ENCODE data around the gene MC1R.
A peak's percentile ranks its signal among the peaks of the same experiment; 100 is the strongest.
"Not testable (repeated sequence)": the region's sequence is repeated elsewhere in the genome, so short reads cannot be mapped to it uniquely, and the experiment has no call there.

Gene MC1R

GRCh38 chr16:89915303-89916232 lies 3.1 kb upstream of the MC1R start:
- DNase-seq = no peak

GRCh38 chr16:89917773-89918452 lies 749 bp upstream of the MC1R start:
- DNase-seq = no peak

- DNase-seq = no peak
These were observed 1.1 kb downstream of the MC1R start for GRCh38 chr16:89919535-89920406.

GRCh38 chr16:89920723-89921122 lies 2.1 kb downstream of the MC1R start:
- DNase-seq = no peak

GRCh38 chr16:89921131-89921701 lies 2.6 kb downstream of the MC1R start:
- DNase-seq = no peak

GRCh38 chr16:89921702-89922476 lies 3.2 kb downstream of the MC1R start:
- DNase-seq = no peak

GRCh38 chr16:89922477-89922883 lies 3.8 kb downstream of the MC1R start:
- no peak for DNase-seq

- peak; percentile 24 to 53 for DNase-seq
These were observed 4.4 kb downstream of the MC1R start, which contains the start of gene TUBB3 for GRCh38 chr16:89922884-89923639. TSS of gene TUBB3 (plus strand) at chr16:89923342. CDS start at chr16:89923402, 60 bp downstream.

- DNase-seq = no peak
These were observed 5.1 kb downstream of the MC1R start for GRCh38 chr16:89923640-89924296.

- no peak for DNase-seq
These were observed 5.7 kb downstream of the MC1R start for GRCh38 chr16:89924297-89924924.

- no peak for DNase-seq
These were observed 6.3 kb downstream of the MC1R start for GRCh38 chr16:89924925-89925307.

- no peak for DNase-seq
These were observed 7.0 kb downstream of the MC1R start for GRCh38 chr16:89925596-89926079.

GRCh38 chr16:89931305-89931896 lies 12.7 kb downstream of the MC1R start:
- no peak for DNase-seq

- no peak for DNase-seq
These were observed 13.3 kb downstream of the MC1R start for GRCh38 chr16:89931964-89932363.

- DNase-seq = not testable (repeated sequence)
These were observed 15.4 kb downstream of the MC1R start for GRCh38 chr16:89934019-89934418.

- DNase-seq = no peak
These were observed 16.2 kb downstream of the MC1R start for GRCh38 chr16:89934611-89935553.

- DNase-seq = not testable (repeated sequence)
These were observed 17.0 kb downstream of the MC1R start for GRCh38 chr16:89935620-89936019.

GRCh38 chr16:89936034-89936433 lies 17.4 kb downstream of the MC1R start:
- no peak for DNase-seq
